RWPE2 (cell line): ENCODE measurements around the gene MBD3L2.

Source experiments
- ATAC-seq: fragments of 200-7000 bp; cut with Tn5 transposase; 3 replicates; pipeline ENCODE4 v1.9.1; 2021; ENCODE audit warnings: low read depth
- DNase-seq: peaks from one replicate; pipeline ENCODE4 v3.0.0-alpha.2; 2020; ENCODE audit warnings: low spot score
- H3K27ac ChIP-seq: fragments of 450-650 bp; 2 replicates; pipeline ENCODE4 v1.5.1; 2017; ENCODE audit warnings: mild to moderate bottlenecking; ENCODE audit not compliant: poor library complexity, severe bottlenecking
- H3K27me3 ChIP-seq: fragments of 250-450 bp; sonication (Bioruptor Pico); 2 replicates; pipeline ENCODE4 v1.5.1; 2021; ENCODE audit warnings: mild to moderate bottlenecking, moderate library complexity; ENCODE audit not compliant: insufficient read depth, poor library complexity, severe bottlenecking
- H3K36me3 ChIP-seq: fragments of 250-450 bp; sonication (Bioruptor Pico); 2 replicates; pipeline ENCODE4 v1.5.1; 2020; ENCODE audit warnings: low read depth, mild to moderate bottlenecking, moderate library complexity
- H3K4me1 ChIP-seq: fragments of 250-450 bp; sonication (Bioruptor Pico); 2 replicates; pipeline ENCODE4 v1.5.1; 2021; ENCODE audit warnings: mild to moderate bottlenecking, moderate library complexity; ENCODE audit not compliant: insufficient read depth, poor library complexity, severe bottlenecking
- H3K4me3 ChIP-seq: fragments of 250-450 bp; sonication (Bioruptor Pico); 2 replicates; pipeline ENCODE4 v1.5.1; 2021; ENCODE audit warnings: mild to moderate bottlenecking, moderate library complexity; ENCODE audit not compliant: severe bottlenecking
- H3K9me3 ChIP-seq: fragments of 250-450 bp; sonication (Bioruptor Pico); 2 replicates; pipeline ENCODE4 v1.5.1; 2021; ENCODE audit warnings: mild to moderate bottlenecking, moderate library complexity; ENCODE audit not compliant: severe bottlenecking
- CTCF ChIP-seq: fragments of 450-650 bp; IDR thresholded peaks from one replicate; pipeline ENCODE4 v1.5.1; 2017; ENCODE audit warnings: mild to moderate bottlenecking, moderate library complexity; ENCODE audit not compliant: poor library complexity, severe bottlenecking

MBD3L2 gene

GRCh38 chr19:7006135-7006704 lies 42.9 kb upstream of the MBD3L2 start:
- Histone ChIP-seq H3K36me3 (no peaks in the 10 kb centered on the region), H3K9me3 (no peaks in the 10 kb centered on the region), H3K27ac (no peak overlapping the region), H3K4me1 (no peaks in the 10 kb centered on the region), H3K27me3 (no peaks in the 10 kb centered on the region), H3K4me3 (no peak overlapping the region)
- DNase-seq (no peak), ATAC-seq (no peak)
- no peak for TF ChIP-seq CTCF

- ATAC-seq = no peak
- DNase-seq = no peak
Measured at GRCh38 chr19:7007859-7008258, 41.3 kb upstream of the MBD3L2 start.

GRCh38 chr19:7010722-7011593 lies 38.2 kb upstream of the MBD3L2 start:
- Histone ChIP-seq H3K4me3 (no peak overlapping the region), H3K9me3 (no peaks in the 10 kb centered on the region), H3K36me3 (no peaks in the 10 kb centered on the region), H3K27me3 (no peaks in the 10 kb centered on the region), H3K4me1 (no peaks in the 10 kb centered on the region), H3K27ac (no peak overlapping the region)
- DNase-seq = no peak
- TF ChIP-seq CTCF = no peak
- ATAC-seq = no peak

More at GRCh38 chr19:7007859-7008258, 41.3 kb upstream of the MBD3L2 start:
- Histone ChIP-seq H3K36me3 (no peaks in the 10 kb centered on the region), H3K27me3 (no peaks in the 10 kb centered on the region), H3K4me3 (no peak overlapping the region), H3K4me1 (no peaks in the 10 kb centered on the region), H3K9me3 (no peaks in the 10 kb centered on the region), H3K27ac (no peak overlapping the region)
- no peak for TF ChIP-seq CTCF

GRCh38 chr19:7013678-7014077 lies 35.4 kb upstream of the MBD3L2 start:
- Histone ChIP-seq H3K4me1 (no peaks in the 10 kb centered on the region), H3K9me3 (no peaks in the 10 kb centered on the region)
- no peak for DNase-seq

More at GRCh38 chr19:7013678-7014077, 35.4 kb upstream of the MBD3L2 start:
- TF ChIP-seq CTCF = no peak
- ATAC-seq = peak; percentile 57
- Histone ChIP-seq H3K4me3 (no peak overlapping the region), H3K27me3 (no peaks in the 10 kb centered on the region), H3K36me3 (no peaks in the 10 kb centered on the region), H3K27ac (no peak overlapping the region)
